BJ (cell line): ENCODE measurements around the gene KSR1. TPM values are rescaled to one million over a fixed set of nuclear protein-coding genes. Genes with fewer than 3 reads are reported as not detected.
"Not testable (repeated sequence)": the region's sequence is repeated elsewhere in the genome, so short reads cannot be mapped to it uniquely, and the experiment has no call there.

Experiments
- CTCF ChIA-PET: fragments of 350-600 bp; formaldehyde crosslinking; extraction: SDS; loops from one replicate; lab custom pipeline; 2021; ENCODE audit warnings: antibody characterized with exemption, inconsistent platforms; lab: Yijun Ruan, JAX
- POLR2A ChIA-PET: fragments of 300-600 bp; sonication (Branson Sonifier 250); formaldehyde crosslinking; extraction: SDS; loops from one replicate; lab custom pipeline; 2021; ENCODE audit warnings: antibody characterized with exemption; lab: Charles Lee
- DNase-seq: peaks from one replicate; pipeline ENCODE4 v3.0.0-alpha.2; 2011; ENCODE audit warnings: low read depth
- H3K27me3 ChIP-seq: 2 replicates; pipeline ENCODE4 v1.6.0; 2011; ENCODE audit warnings: low read length; ENCODE audit not compliant: control insufficient read depth, insufficient read depth
- H3K36me3 ChIP-seq: 2 replicates; pipeline ENCODE4 v1.5.1; 2011; ENCODE audit warnings: low read length; ENCODE audit not compliant: control insufficient read depth, insufficient read depth
- H3K4me3 ChIP-seq: 2 replicates; pipeline ENCODE4 v1.5.1; 2011; ENCODE audit warnings: low read depth, mild to moderate bottlenecking, control low read depth, low read length
- CTCF ChIP-seq: IDR thresholded peaks from 2 replicates; pipeline ENCODE4 v1.5.1; 2011; ENCODE audit warnings: low read depth, mild to moderate bottlenecking, control low read depth, inconsistent platforms, low read length, moderate library complexity; ENCODE audit not compliant: insufficient read depth
- polyA plus RNA-seq: library from polyadenylated mRNA; depleted of rRNA; stranded (reverse); fragments of >200 nt; gene quantifications from 2 replicates; pipeline ENCODE4 v1.2.3, GENCODE V29; 2011; rRNA removed
- small RNA-seq: library from RNA; depleted of rRNA; stranded (forward); fragments of <200 nt; gene quantifications from one replicate; pipeline ENCODE3, GENCODE V24; 2012; ENCODE audit warnings: low replicate concordance, low read depth; ENCODE audit not compliant: insufficient read length

The KSR1 gene
- polyA plus RNA-seq, 1 experiment = 6.8 TPM

- TF ChIP-seq CTCF = no peak
- H3K4me3 ChIP-seq = no peak overlapping the region
- no peak for DNase-seq
- POLR2A ChIA-PET = no interaction called here
- no peaks in the 10 kb centered on the region for H3K36me3 ChIP-seq
- CTCF ChIA-PET = interaction anchor here (1.5 kb wide), 1 partner anchor 17 kb away, joined by 3 read pairs; no protein-coding TSS in a partner anchor
- H3K27me3 ChIP-seq = no peaks in the 10 kb centered on the region
Measured at GRCh38 chr17:27671591-27671910, 215.3 kb downstream of the KSR1 start.

GRCh38 chr17:27671977-27672480, 215.8 kb downstream of the KSR1 start:
- H3K4me3 ChIP-seq, H3K36me3 ChIP-seq, DNase-seq, POLR2A ChIA-PET, H3K27me3 ChIP-seq: not testable (repeated sequence)
- CTCF ChIA-PET = interaction anchor here (1.4 to 1.5 kb wide), 2 partner anchors 17 to 21 kb away, joined by 3 to 4 read pairs; no protein-coding TSS in a partner anchor

GRCh38 chr17:27674335-27674734, 218.1 kb downstream of the KSR1 start:
- no peaks in the 10 kb centered on the region for H3K36me3 ChIP-seq
- H3K4me3 ChIP-seq = no peak overlapping the region
- CTCF ChIA-PET = no interaction called here
- no peak for DNase-seq
- POLR2A ChIA-PET = no interaction called here
- H3K27me3 ChIP-seq = peaks cover 2% of the 10 kb centered on the region; the same call in 1 of the 2 replicates
- TF ChIP-seq CTCF = no peak

Small RNA genes within 50 kb of the gene (small RNA-seq; reads per million reads assigned to genes)
- not detected for gene AC015688.5

Other genes starting within 250 kb of the KSR1 start
- 144 and 163 TPM in 2 replicates for gene WSB1, start 162.3 kb upstream of the KSR1 start, polyA plus RNA-seq
- 0.94 and 2.4 TPM in 2 replicates for gene LGALS9, start 174.7 kb downstream of the KSR1 start, polyA plus RNA-seq